Hepatocyte (in vitro differentiated cells): ENCODE measurements around the gene TLR4.

Experiments
- CTCF ChIP-seq: fragments of 200-600 bp; sonication (generic); IDR thresholded peaks from 2 replicates; pipeline ENCODE4 v1.5.1; 2016; ENCODE audit warnings: antibody characterized with exemption, mild to moderate bottlenecking; ENCODE audit not compliant: poor library complexity
- EZH2 ChIP-seq: fragments of 200-600 bp; sonication (generic); IDR thresholded peaks from 2 replicates; pipeline ENCODE4 v1.6.1; 2016; ENCODE audit warnings: antibody characterized with exemption, mild to moderate bottlenecking, borderline replicate concordance

GRCh38 chr9:117733465-117733864 lies 29.3 kb downstream of the TLR4 start:
- TF ChIP-seq CTCF = no peak
- no peak for TF ChIP-seq EZH2
